ENCODE data around the gene AIF1L. TPM values are rescaled to one million over a fixed set of nuclear protein-coding genes. Genes with fewer than 3 reads are reported as not detected.

AIF1L gene
- total and polyA plus RNA-seq, 2 experiments from 2014 or later: 4.2 to 6.0 TPM

DNA sequence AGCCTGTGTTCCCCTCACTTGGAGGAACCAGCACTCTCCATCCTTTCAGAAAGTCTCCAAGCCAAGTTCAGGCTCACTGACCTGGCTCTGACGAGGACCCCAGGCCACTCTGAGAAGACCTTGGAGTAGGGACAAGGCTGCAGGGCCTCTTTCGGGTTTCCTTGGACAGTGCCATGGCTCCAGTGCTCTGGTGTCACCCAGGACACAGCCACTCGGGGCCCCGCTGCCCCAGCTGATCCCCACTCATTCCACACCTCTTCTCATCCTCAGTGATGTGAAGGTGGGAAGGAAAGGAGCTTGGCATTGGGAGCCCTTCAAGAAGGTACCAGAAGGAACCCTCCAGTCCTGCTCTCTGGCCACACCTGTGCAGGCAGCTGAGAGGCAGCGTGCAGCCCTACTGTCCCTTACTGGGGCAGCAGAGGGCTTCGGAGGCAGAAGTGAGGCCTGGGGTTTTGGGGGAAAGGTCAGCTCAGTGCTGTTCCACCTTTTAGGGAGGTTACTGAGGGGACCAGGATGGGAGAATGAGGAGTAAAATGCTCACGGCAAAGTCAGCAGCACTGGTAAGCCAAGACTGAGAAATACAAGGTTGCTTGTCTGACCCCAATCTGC is 24.4 kb downstream of the AIF1L start:
- Histone ChIP-seq H3K9me3 (ENCODE audit: low read depth) (no peaks in the 10 kb centered on the region), H3K4me2 (no peak overlapping the region), H3K27me3 (no peaks in the 10 kb centered on the region), H3K4me3 (no peak overlapping the region), H2AFZ (no peak overlapping the region), H3K36me3 (replicated peaks; ENCODE audit: insufficient read depth, low read depth) (no peaks in the 10 kb centered on the region), H4K20me1 (ENCODE audit: insufficient read depth, poor library complexity, severe bottlenecking) (no peaks in the 10 kb centered on the region), H3K9me2 (replicated peaks; ENCODE audit: insufficient read depth) (no peaks in the 10 kb centered on the region), H3K79me2 (peaks cover under 1% of the 10 kb centered on the region), H3K4me1 (ENCODE audit: insufficient read depth) (peaks cover 5% of the 10 kb centered on the region), H3K27ac (no peak overlapping the region)
- DNase-seq (ENCODE audit: low spot score): no peak
- TF ChIP-seq EZH2 (IDR thresholded peaks at IDR 0.05; ENCODE audit: borderline replicate concordance) (no peak), CTCF (IDR thresholded peaks at IDR 0.05; ENCODE audit: poor library complexity) (no peak), EZH2phosphoT487 (IDR thresholded peaks at IDR 0.05; ENCODE audit: low read depth, severe bottlenecking, unreplicated experiment) (no peak)
- 94% methylated on average over 7 of the region's 7 CpGs for WGBS (ENCODE audit: low lambda C conversion rate, missing lambda C conversion rate)

DNA sequence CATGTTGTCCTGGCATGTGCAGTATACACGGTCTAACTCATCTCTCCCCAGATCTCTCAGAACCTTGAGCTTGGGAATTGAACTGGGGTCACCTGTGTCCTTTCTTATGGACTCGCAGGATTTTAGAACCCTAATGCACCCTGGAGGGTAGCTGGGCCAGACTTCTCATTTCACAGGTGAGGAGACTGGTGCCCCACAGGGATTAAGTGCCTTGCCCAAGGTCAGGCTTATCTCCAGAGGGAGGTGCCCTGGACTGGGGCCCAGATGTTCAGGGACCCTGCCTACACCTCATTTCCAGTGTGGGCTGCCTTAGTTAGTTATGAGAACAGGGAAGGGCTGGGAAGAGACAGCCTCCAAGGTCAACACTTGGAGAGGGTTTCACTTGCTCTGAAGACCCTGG is 25.0 kb downstream of the AIF1L start:
- 87% methylated on average over 2 of the region's 2 CpGs for WGBS (ENCODE audit: low lambda C conversion rate, missing lambda C conversion rate)
- no peak overlapping the region for H3K27ac ChIP-seq
- peaks cover 7% of the 10 kb centered on the region for H3K4me1 ChIP-seq (ENCODE audit: insufficient read depth)
- peaks cover 7% of the 10 kb centered on the region for H3K79me2 ChIP-seq
- no peak for DNase-seq (ENCODE audit: low spot score)
- no peak overlapping the region for H2AFZ ChIP-seq
- no peaks in the 10 kb centered on the region for H3K9me2 ChIP-seq (replicated peaks; ENCODE audit: insufficient read depth)
- H3K27me3 ChIP-seq: no peaks in the 10 kb centered on the region
- no peak overlapping the region for H3K4me3 ChIP-seq
- H3K9me3 ChIP-seq (ENCODE audit: low read depth): no peaks in the 10 kb centered on the region
- no peak overlapping the region for H3K4me2 ChIP-seq
- H3K36me3 ChIP-seq (replicated peaks; ENCODE audit: insufficient read depth, low read depth): no peaks in the 10 kb centered on the region
- no peak for TF ChIP-seq EZH2phosphoT487 (IDR thresholded peaks at IDR 0.05; ENCODE audit: low read depth, severe bottlenecking, unreplicated experiment)
- no peak for TF ChIP-seq EZH2 (IDR thresholded peaks at IDR 0.05; ENCODE audit: borderline replicate concordance)
- TF ChIP-seq CTCF (IDR thresholded peaks at IDR 0.05; ENCODE audit: poor library complexity): no peak
- H4K20me1 ChIP-seq (ENCODE audit: insufficient read depth, poor library complexity, severe bottlenecking): no peaks in the 10 kb centered on the region

GRCh38 chr9:131122158-131122557 is 25.8 kb downstream of the AIF1L start:
- no peaks in the 10 kb centered on the region for H4K20me1 ChIP-seq (ENCODE audit: insufficient read depth, poor library complexity, severe bottlenecking)
- H3K4me2 ChIP-seq: no peak overlapping the region
- H3K27ac ChIP-seq: peak overlapping the region; percentile 50
- H3K79me2 ChIP-seq: peaks cover 15% of the 10 kb centered on the region
- H3K4me3 ChIP-seq: no peak overlapping the region
- no peaks in the 10 kb centered on the region for H3K9me3 ChIP-seq (ENCODE audit: low read depth)
- no peak overlapping the region for H2AFZ ChIP-seq
- no peak for DNase-seq (ENCODE audit: low spot score)
- no peaks in the 10 kb centered on the region for H3K9me2 ChIP-seq (replicated peaks; ENCODE audit: insufficient read depth)
- no peaks in the 10 kb centered on the region for H3K27me3 ChIP-seq
- peaks cover 15% of the 10 kb centered on the region for H3K4me1 ChIP-seq (ENCODE audit: insufficient read depth)
- WGBS (ENCODE audit: low lambda C conversion rate, missing lambda C conversion rate): 83% methylated on average over 2 of the region's 2 CpGs
- no peaks in the 10 kb centered on the region for H3K36me3 ChIP-seq (replicated peaks; ENCODE audit: insufficient read depth, low read depth)
- TF ChIP-seq EZH2 (IDR thresholded peaks at IDR 0.05; ENCODE audit: borderline replicate concordance) (no peak), CTCF (IDR thresholded peaks at IDR 0.05; ENCODE audit: poor library complexity) (no peak), EZH2phosphoT487 (IDR thresholded peaks at IDR 0.05; ENCODE audit: low read depth, severe bottlenecking, unreplicated experiment) (no peak)

- no peak for TF ChIP-seq CTCF (IDR thresholded peaks at IDR 0.05; ENCODE audit: poor library complexity)
- no peak for TF ChIP-seq EZH2 (IDR thresholded peaks at IDR 0.05; ENCODE audit: borderline replicate concordance)
- no peak for TF ChIP-seq EZH2phosphoT487 (IDR thresholded peaks at IDR 0.05; ENCODE audit: low read depth, severe bottlenecking, unreplicated experiment)
- peak overlapping the region; percentile 50 for H3K4me3 ChIP-seq
- H4K20me1 ChIP-seq (ENCODE audit: insufficient read depth, poor library complexity, severe bottlenecking): no peaks in the 10 kb centered on the region
- H2AFZ ChIP-seq: peak overlapping the region; percentile 80
- H3K9me2 ChIP-seq (replicated peaks; ENCODE audit: insufficient read depth): no peaks in the 10 kb centered on the region
- peaks cover 5% of the 10 kb centered on the region for H3K36me3 ChIP-seq (replicated peaks; ENCODE audit: insufficient read depth, low read depth)
- DNase-seq (ENCODE audit: low spot score): peak; percentile 20
- 6% methylated on average over 7 of the region's 7 CpGs for WGBS (ENCODE audit: low lambda C conversion rate, missing lambda C conversion rate)
- peaks cover 31% of the 10 kb centered on the region for H3K79me2 ChIP-seq
- H3K27me3 ChIP-seq: no peaks in the 10 kb centered on the region
- H3K4me2 ChIP-seq: peak overlapping the region; percentile 84
- H3K4me1 ChIP-seq (ENCODE audit: insufficient read depth): peaks cover 15% of the 10 kb centered on the region
- H3K27ac ChIP-seq: peak overlapping the region; percentile 93
- H3K9me3 ChIP-seq (ENCODE audit: low read depth): no peaks in the 10 kb centered on the region
Observed at GRCh38 chr9:131125038-131125287, 28.6 kb downstream of the AIF1L start.
